GM23248 (cell line): Measurements from ENCODE around the gene GULP1. TPM values are rescaled to one million over a fixed set of nuclear protein-coding genes. Genes with fewer than 3 reads are reported as not detected.
"Not testable (repeated sequence)": the region's sequence is repeated elsewhere in the genome, so short reads cannot be mapped to it uniquely, and the experiment has no call there.

Experiments used
- DNase-seq: peaks from one replicate; pipeline ENCODE4 v3.0.0-alpha.2; 2015
- H2AFZ ChIP-seq: fragments of 200-600 bp; sonication (generic); 2 replicates; pipeline ENCODE4 v1.6.1; 2016; ENCODE audit warnings: antibody characterized with exemption
- H3F3A ChIP-seq: fragments of 200-600 bp; sonication (generic); 2 replicates; pipeline ENCODE4 v1.6.1; 2016; ENCODE audit warnings: mild to moderate bottlenecking, antibody characterized with exemption, mixed run types; ENCODE audit not compliant: insufficient read depth
- H3K27ac ChIP-seq: fragments of 200-600 bp; sonication (generic); 2 replicates; pipeline ENCODE4 v1.5.1; 2016; ENCODE audit warnings: mild to moderate bottlenecking
- H3K27me3 ChIP-seq: fragments of 200-600 bp; sonication (generic); replicated peaks from 2 replicates; pipeline ENCODE4 v1.6.1; 2016; ENCODE audit warnings: mild to moderate bottlenecking; ENCODE audit not compliant: insufficient read depth
- H3K36me3 ChIP-seq: fragments of 200-600 bp; sonication (generic); 2 replicates; pipeline ENCODE4 v1.6.1; 2016; ENCODE audit warnings: low read depth, mild to moderate bottlenecking
- H3K4me1 ChIP-seq: fragments of 200-600 bp; sonication (generic); 2 replicates; pipeline ENCODE4 v1.6.1; 2016; ENCODE audit warnings: mild to moderate bottlenecking; ENCODE audit not compliant: insufficient read depth
- H3K4me2 ChIP-seq: fragments of 200-600 bp; sonication (generic); one replicate; pipeline ENCODE4 v1.6.1; 2016; ENCODE audit warnings: mild to moderate bottlenecking; ENCODE audit not compliant: unreplicated experiment
- H3K4me3 ChIP-seq: fragments of 200-600 bp; sonication (generic); 2 replicates; pipeline ENCODE4 v1.5.1; 2016; ENCODE audit warnings: mild to moderate bottlenecking
- H3K79me2 ChIP-seq: fragments of 200-600 bp; sonication (generic); 2 replicates; pipeline ENCODE4 v1.6.1; 2016; ENCODE audit warnings: mild to moderate bottlenecking; ENCODE audit not compliant: insufficient read depth
- H3K9ac ChIP-seq: fragments of 200-600 bp; sonication (generic); 2 replicates; pipeline ENCODE4 v1.6.1; 2016; ENCODE audit warnings: mild to moderate bottlenecking
- H3K9me2 ChIP-seq: fragments of 200-600 bp; sonication (generic); 2 replicates; pipeline ENCODE4 v1.6.1; 2016; ENCODE audit warnings: mixed run types, mild to moderate bottlenecking, moderate library complexity; ENCODE audit not compliant: insufficient read depth
- H3K9me3 ChIP-seq: fragments of 200-600 bp; sonication (generic); one replicate; pipeline ENCODE4 v1.6.1; 2017; ENCODE audit warnings: low read depth
- H4K20me1 ChIP-seq: fragments of 200-600 bp; sonication (generic); 2 replicates; pipeline ENCODE4 v1.6.0; 2016; ENCODE audit not compliant: insufficient read depth
- EZH2 ChIP-seq: fragments of 200-600 bp; sonication (generic); IDR thresholded peaks from 2 replicates; pipeline ENCODE4 v1.6.1; 2018; ENCODE audit warnings: antibody characterized with exemption, mild to moderate bottlenecking; ENCODE audit not compliant: insufficient read depth, poor library complexity, severe bottlenecking
- EZH2phosphoT487 ChIP-seq: fragments of 200-600 bp; sonication (generic); IDR thresholded peaks from 2 replicates; pipeline ENCODE4 v1.6.1; 2018; ENCODE audit warnings: antibody characterized with exemption, moderate library complexity, mild to moderate bottlenecking, low read depth; ENCODE audit not compliant: insufficient read depth
- WGBS, 2 experiments: methylation state at CpG; one replicate each; pipeline ENCODE4 v1.1.6; 2015 to 2017; ENCODE audit warnings: low lambda C conversion rate in 2 of 2, low coverage in 1 of 2; ENCODE audit errors: missing lambda C conversion rate in 2 of 2; 5-methylcytosine and 5-hydroxymethylcytosine counted together
- in situ Hi-C: fragments of 300-500 bp; cut with MboI; formaldehyde crosslinking; loops from 2 replicates; pipeline ENCODE4 v1.15.0; 2020
- polyA plus RNA-seq: library from polyadenylated mRNA; unstranded; fragments of >200 nt; fragmentation: Nextera tagmentation; extraction: Ambion mirVana; gene quantifications from 2 replicates; pipeline ENCODE4 v1.2.1, GENCODE V29; 2016
- total RNA-seq: library from RNA; depleted of rRNA; stranded (reverse); fragments of >200 nt; shearing (Covaris generic); gene quantifications from 2 replicates; pipeline ENCODE4 v1.2.3, GENCODE V29; 2014

Gene GULP1
- total and polyA plus RNA-seq, 2 experiments from 2014 or later: 6.1 to 11.9 TPM

DNA sequence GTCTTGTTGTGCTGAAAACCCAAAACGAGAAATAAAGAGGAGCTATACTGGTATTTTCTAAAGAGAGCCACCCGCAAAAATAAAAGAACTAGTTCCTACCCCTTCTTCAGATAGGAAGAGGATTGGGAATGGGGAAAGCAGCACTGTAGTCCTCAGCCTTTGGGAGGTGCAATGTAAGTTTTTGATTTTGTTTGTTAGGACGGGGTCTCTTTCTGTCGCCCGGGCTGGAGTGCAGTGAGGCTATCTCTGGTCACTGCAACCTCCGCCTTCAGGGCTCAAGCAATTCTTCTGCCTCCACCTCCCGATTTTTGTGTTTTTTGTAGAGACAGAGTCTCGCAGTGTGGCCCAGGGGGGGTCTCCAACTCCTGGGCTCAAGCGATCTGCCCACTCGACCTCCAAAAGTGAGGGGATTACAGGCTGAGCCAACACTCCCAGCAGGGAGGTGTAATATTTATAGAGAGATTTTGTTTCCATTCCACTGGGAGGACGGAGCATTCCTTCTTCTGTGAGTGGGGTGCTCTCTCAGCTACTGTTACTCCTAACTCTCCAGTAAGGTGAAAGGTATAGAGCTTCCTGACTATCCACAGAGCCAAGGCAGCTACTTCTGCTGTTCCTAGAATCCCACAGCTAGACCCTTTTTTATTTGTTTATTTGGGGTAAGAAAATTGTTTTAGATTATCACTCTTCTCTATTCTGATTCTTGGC, 13.1 kb upstream of the GULP1 start:
- Histone ChIP-seq H3F3A (no peaks in the 10 kb centered on the region), H3K36me3 (no peaks in the 10 kb centered on the region), H3K27ac (no peak overlapping the region), H3K9me2 (no peaks in the 10 kb centered on the region), H3K9me3 (no peaks in the 10 kb centered on the region), H3K79me2 (no peaks in the 10 kb centered on the region), H2AFZ (no peak overlapping the region), H3K27me3 (no peaks in the 10 kb centered on the region), H3K4me1 (no peaks in the 10 kb centered on the region), H3K4me3 (no peak overlapping the region), H3K9ac (no peak overlapping the region), H4K20me1 (no peaks in the 10 kb centered on the region), H3K4me2 (no peak overlapping the region)
- TF ChIP-seq EZH2phosphoT487 (no peak), EZH2 (no peak)
- DNase-seq: no peak
- in situ Hi-C loops: no loop called here
- WGBS, 2 experiments: 73 to 76% methylated on average over 11 of the region's 11 CpGs

DNA sequence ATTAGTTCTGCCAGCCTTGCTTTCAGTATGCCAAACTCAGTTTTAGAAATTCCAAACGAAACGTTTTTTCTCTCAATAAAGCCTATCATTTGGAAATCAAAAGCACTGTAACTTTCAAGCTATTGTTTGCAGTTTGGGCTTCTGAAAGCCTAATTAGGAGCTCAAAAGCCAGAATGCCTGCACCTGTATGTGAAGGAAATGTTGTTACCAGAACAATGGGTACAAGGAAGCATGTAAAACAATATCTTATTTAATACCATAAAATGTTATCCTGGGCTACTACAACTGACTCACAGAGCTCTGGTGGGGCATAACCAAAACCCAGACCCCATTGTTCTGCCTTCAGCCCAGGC, 12.6 kb upstream of the GULP1 start:
- Histone ChIP-seq H2AFZ (no peak overlapping the region), H3K36me3 (no peaks in the 10 kb centered on the region), H3K4me1 (no peaks in the 10 kb centered on the region), H3K79me2 (no peaks in the 10 kb centered on the region), H3K27me3 (no peaks in the 10 kb centered on the region), H3K27ac (no peak overlapping the region), H3F3A (no peaks in the 10 kb centered on the region), H3K9ac (no peak overlapping the region), H3K4me2 (no peak overlapping the region), H3K9me3 (no peaks in the 10 kb centered on the region), H3K9me2 (no peaks in the 10 kb centered on the region), H4K20me1 (no peaks in the 10 kb centered on the region), H3K4me3 (no peak overlapping the region)
- no peak for DNase-seq
- 44 to 52% methylated on average over 2 of the region's 2 CpGs for WGBS, 2 experiments
- in situ Hi-C loops: no loop called here
- TF ChIP-seq EZH2phosphoT487 (no peak), EZH2 (no peak)

GRCh38 chr2:188280811-188281222, 10.9 kb upstream of the GULP1 start:
- H3K4me2 ChIP-seq: no peak overlapping the region

GRCh38 chr2:188282907-188283306, 8.8 kb upstream of the GULP1 start:
- Histone ChIP-seq H4K20me1 (no peaks in the 10 kb centered on the region), H3K27ac (no peak overlapping the region), H3K9ac (no peak overlapping the region), H3F3A (no peaks in the 10 kb centered on the region), H3K27me3 (no peaks in the 10 kb centered on the region), H2AFZ (no peak overlapping the region), H3K79me2 (no peaks in the 10 kb centered on the region), H3K4me1 (no peaks in the 10 kb centered on the region), H3K4me3 (no peak overlapping the region), H3K9me3 (no peaks in the 10 kb centered on the region), H3K4me2 (no peak overlapping the region), H3K36me3 (no peaks in the 10 kb centered on the region), H3K9me2 (no peaks in the 10 kb centered on the region)
- TF ChIP-seq EZH2phosphoT487 (no peak), EZH2 (no peak)
- in situ Hi-C loops: no loop called here
- no peak for DNase-seq

More at GRCh38 chr2:188280811-188281222, 10.9 kb upstream of the GULP1 start:
- in situ Hi-C loops: no loop called here
- Histone ChIP-seq H3F3A (no peaks in the 10 kb centered on the region), H3K9me3 (no peaks in the 10 kb centered on the region), H3K27me3 (no peaks in the 10 kb centered on the region), H3K9ac (no peak overlapping the region), H3K4me3 (no peak overlapping the region), H3K27ac (no peak overlapping the region), H2AFZ (no peak overlapping the region), H3K9me2 (no peaks in the 10 kb centered on the region), H3K4me1 (no peaks in the 10 kb centered on the region), H4K20me1 (no peaks in the 10 kb centered on the region), H3K36me3 (no peaks in the 10 kb centered on the region), H3K79me2 (no peaks in the 10 kb centered on the region)
- TF ChIP-seq EZH2: no peak
- TF ChIP-seq EZH2phosphoT487: no peak
- 46 to 50% methylated on average over 2 of the region's 2 CpGs for WGBS, 2 experiments
- no peak for DNase-seq

- H3K9me2 ChIP-seq, in situ Hi-C loops: not testable (repeated sequence)
- WGBS, 2 experiments: 69 to 77% methylated on average over 3 of the region's 3 CpGs
These were observed 7.4 kb upstream of the GULP1 start for GRCh38 chr2:188284251-188284650.

More at GRCh38 chr2:188284251-188284650, 7.4 kb upstream of the GULP1 start:
- H3K36me3 ChIP-seq, H3K27ac ChIP-seq, H3K9ac ChIP-seq, H3K27me3 ChIP-seq, H3F3A ChIP-seq, H2AFZ ChIP-seq, H3K4me3 ChIP-seq, H3K79me2 ChIP-seq, H3K4me1 ChIP-seq, H3K9me3 ChIP-seq, H3K4me2 ChIP-seq, DNase-seq, H4K20me1 ChIP-seq: not testable (repeated sequence)
